Tibial nerve (tissue), 4 donors: Measurements from ENCODE around the gene SLC27A4.

ENCODE experiments used
- CTCF ChIP-seq, 5 experiments: fragments of 200-600 bp in 3 of 5; fragments of 450-650 bp in 2 of 5; sonication (generic) in 3 of 5; IDR thresholded peaks; one replicate each; pipeline ENCODE4 v1.5.1; 2016 to 2019; ENCODE audit warnings: antibody characterized with exemption in 5 of 5, mild to moderate bottlenecking in 3 of 5, moderate library complexity in 2 of 5
- EP300 ChIP-seq, 2 donors: sonication (generic); formaldehyde crosslinking; IDR thresholded peaks; one replicate each; pipeline ENCODE4 v1.6.1; 2017; ENCODE audit warnings: antibody characterized with exemption in 2 of 2, mild to moderate bottlenecking in 1 of 2
- POLR2A ChIP-seq, 2 donors: fragments of 450-650 bp; IDR thresholded peaks; one replicate each; pipeline ENCODE4 v1.6.1; 2017; ENCODE audit warnings: antibody characterized with exemption in 2 of 2, mild to moderate bottlenecking in 2 of 2, moderate library complexity in 2 of 2

- TF ChIP-seq CTCF (IDR thresholded peaks at IDR 0.05), result no peak
- TF ChIP-seq POLR2A (IDR thresholded peaks at IDR 0.05), result no peak
- no peak for TF ChIP-seq EP300 (IDR thresholded peaks at IDR 0.05)
Observed at GRCh38 chr9:128375865-128376264, 35.5 kb downstream of the SLC27A4 start.
